Measurements from ENCODE around the gene MYL12B. TPM values are rescaled to one million over a fixed set of nuclear protein-coding genes. Genes with fewer than 3 reads are reported as not detected.
A peak's percentile ranks its signal among the peaks of the same experiment; 100 is the strongest.

MYL12B gene
- total RNA-seq (100 to 1,000 TPM; 171 to 199 (median 174) TPM), polyA plus RNA-seq (343 TPM)
- long read RNA-seq, donor 1, transcript MYL12B-201 (4 exons, 1,210 nt), result major isoform, 105 of 107 reads
- long read RNA-seq, donor 1, partial matches to known transcripts, result 1 of 107 reads
- long read RNA-seq, donor 1, other reads (novel, unspliced or antisense), result 0 of 107 reads
- long read RNA-seq, donor 2, transcript MYL12B-201 (4 exons, 1,210 nt), result major isoform, 70 of 71 reads
- long read RNA-seq, donor 2, partial matches to known transcripts, result 1 of 71 reads
- long read RNA-seq, donor 2, other reads (novel, unspliced or antisense), result 0 of 71 reads
- long read RNA-seq, donor 3, transcript MYL12B-201 (4 exons, 1,210 nt), result major isoform, 153 of 162 reads
- long read RNA-seq, donor 3, partial matches to known transcripts, result 4 of 162 reads
- long read RNA-seq, donor 3, other reads (novel, unspliced or antisense), result 3 of 162 reads
- long read RNA-seq, donor 4, transcript MYL12B-201 (4 exons, 1,210 nt), result major isoform, 63 of 66 reads
- long read RNA-seq, donor 4, partial matches to known transcripts, result 2 of 66 reads
- long read RNA-seq, donor 4, other reads (novel, unspliced or antisense), result 1 of 66 reads

- H3K4me3 ChIP-seq (ENCODE audit: low read length), result peak within 1 kb of the TSS; percentile 69
- peak; percentile 94 to 95 for ATAC-seq
- no peaks in the 10 kb centered on the region for H3K27me3 ChIP-seq (ENCODE audit: control insufficient read depth, insufficient read depth)
- peak within 1 kb of the TSS; percentile 92 for H3K27ac ChIP-seq (ENCODE audit: low read length)
- no peaks in the 10 kb centered on the region for H3K9me3 ChIP-seq (ENCODE audit: control insufficient read depth, low read length)
- intact Hi-C loops (cut with DNase I), result no loop called here
- peak; percentile 84 to 94 (median 93) for DNase-seq
- WGBS, result under 1% methylated on average over 84 of the region's 84 CpGs
- peaks cover 13% of the 10 kb centered on the region for H3K4me1 ChIP-seq (ENCODE audit: control insufficient read depth, insufficient read depth, low read length)
Measured at GRCh38 chr18:3261373-3262233, at the start of gene MYL12B. Gene MYL12B, plus strand, starts transcription at chr18:3262133. Its CDS starts 10,766 bp downstream, at chr18:3272899.

DNA sequence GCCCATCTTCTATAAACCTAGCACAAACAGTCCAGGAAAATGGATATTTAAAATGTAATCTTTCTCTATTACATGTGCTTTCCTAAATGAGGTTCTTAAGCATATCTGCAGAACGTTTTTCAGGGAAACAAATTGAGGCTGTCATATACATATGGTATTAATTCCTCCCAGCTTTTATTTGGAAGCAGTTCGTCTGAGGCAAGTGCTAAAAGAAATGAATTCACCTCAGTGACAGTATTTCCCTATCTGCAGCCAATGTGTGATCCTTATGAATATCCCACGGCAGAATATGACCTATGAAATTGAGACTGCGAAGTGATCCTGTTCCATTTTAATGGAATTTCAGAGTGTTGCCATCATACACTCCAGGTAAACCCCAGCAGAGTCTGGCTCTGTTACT, 49.3 kb upstream of the MYL12B start:
- 45% methylated on average over 4 of the region's 4 CpGs for WGBS
- peaks cover 2% of the 10 kb centered on the region for H3K4me1 ChIP-seq (ENCODE audit: control insufficient read depth, insufficient read depth, low read length)
- ATAC-seq (no peak), DNase-seq (no peak)
- no peaks in the 10 kb centered on the region for H3K9me3 ChIP-seq (ENCODE audit: control insufficient read depth, low read length)
- intact Hi-C loops (cut with DNase I), result no loop called here
- no peaks in the 10 kb centered on the region for H3K27me3 ChIP-seq (ENCODE audit: control insufficient read depth, insufficient read depth)
- peak overlapping the region; percentile 3 for H3K4me3 ChIP-seq (ENCODE audit: low read length)
- H3K27ac ChIP-seq (ENCODE audit: low read length), result peak overlapping the region; percentile 20

- H3K4me1 ChIP-seq (ENCODE audit: control insufficient read depth, insufficient read depth, low read length), result peaks cover 3% of the 10 kb centered on the region
- H3K27ac ChIP-seq (ENCODE audit: low read length), result no peak overlapping the region
- DNase-seq (no peak), ATAC-seq (no peak)
- H3K27me3 ChIP-seq (ENCODE audit: control insufficient read depth, insufficient read depth), result no peaks in the 10 kb centered on the region
- WGBS, result 32% methylated on average over 6 of the region's 6 CpGs
- no peaks in the 10 kb centered on the region for H3K9me3 ChIP-seq (ENCODE audit: control insufficient read depth, low read length)
- peak overlapping the region; percentile 9 for H3K4me3 ChIP-seq (ENCODE audit: low read length)
- intact Hi-C loops (cut with DNase I), result no loop called here
Measured at GRCh38 chr18:3213300-3214059, 48.5 kb upstream of the MYL12B start.

DNA sequence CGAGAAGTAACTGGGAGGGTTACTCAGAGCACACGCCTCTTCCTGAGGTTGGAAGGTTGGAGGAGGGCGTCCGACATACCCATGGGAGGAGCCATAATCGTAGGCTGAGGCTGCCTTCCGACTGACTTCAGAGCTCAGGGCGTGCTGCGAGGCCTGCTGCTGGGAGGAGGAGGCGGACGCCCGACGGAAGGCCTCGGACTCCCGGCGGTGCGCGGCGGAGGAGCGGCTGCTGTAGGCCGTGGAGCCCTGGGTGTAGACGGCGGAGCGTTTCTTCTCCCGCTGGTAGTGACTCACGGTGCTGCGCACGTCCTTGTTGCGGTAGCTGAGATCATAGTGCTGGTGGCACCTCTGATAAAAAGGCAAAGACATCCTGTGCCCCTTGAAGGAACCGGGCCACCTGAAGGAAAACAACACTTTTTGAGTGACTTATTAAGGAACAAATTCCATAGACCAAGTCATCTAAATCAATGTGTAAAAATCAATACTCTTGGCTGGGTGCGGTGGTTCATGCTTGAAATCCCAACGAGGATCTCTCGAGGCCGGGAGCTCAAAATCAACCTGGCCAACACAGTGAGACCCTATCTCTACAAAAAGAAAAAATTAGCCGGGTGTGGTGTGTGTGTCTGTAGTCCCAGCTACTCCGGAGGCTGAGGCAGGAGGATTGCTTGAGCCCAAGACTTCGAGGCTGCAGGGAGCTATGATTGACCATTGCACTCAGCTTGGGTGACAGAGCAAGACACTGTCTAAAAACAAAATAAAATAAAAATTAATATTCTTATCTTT, 46.9 kb upstream of the MYL12B start:
- Histone ChIP-seq H3K27ac (ENCODE audit: low read length) (no peak overlapping the region), H3K4me3 (ENCODE audit: low read length) (no peak overlapping the region), H3K9me3 (ENCODE audit: control insufficient read depth, low read length) (no peaks in the 10 kb centered on the region), H3K4me1 (ENCODE audit: control insufficient read depth, insufficient read depth, low read length) (peaks cover 3% of the 10 kb centered on the region), H3K27me3 (ENCODE audit: control insufficient read depth, insufficient read depth) (no peaks in the 10 kb centered on the region)
- DNase-seq (no peak), ATAC-seq (no peak)
- intact Hi-C loops (cut with DNase I), result no loop called here
- 92% methylated on average over 36 of the region's 36 CpGs for WGBS

GRCh38 chr18:3216987-3217386, 44.9 kb upstream of the MYL12B start:
- 71% methylated on average over 5 of the region's 5 CpGs for WGBS
- no peaks in the 10 kb centered on the region for H3K9me3 ChIP-seq (ENCODE audit: control insufficient read depth, low read length)
- ATAC-seq (no peak), DNase-seq (no peak)
- H3K4me3 ChIP-seq (ENCODE audit: low read length), result peak overlapping the region; percentile 74
- peaks cover 1% of the 10 kb centered on the region for H3K4me1 ChIP-seq (ENCODE audit: control insufficient read depth, insufficient read depth, low read length)
- no peaks in the 10 kb centered on the region for H3K27me3 ChIP-seq (ENCODE audit: control insufficient read depth, insufficient read depth)
- intact Hi-C loops (cut with DNase I), result no loop called here
- H3K27ac ChIP-seq (ENCODE audit: low read length), result peak overlapping the region; percentile 62

DNA sequence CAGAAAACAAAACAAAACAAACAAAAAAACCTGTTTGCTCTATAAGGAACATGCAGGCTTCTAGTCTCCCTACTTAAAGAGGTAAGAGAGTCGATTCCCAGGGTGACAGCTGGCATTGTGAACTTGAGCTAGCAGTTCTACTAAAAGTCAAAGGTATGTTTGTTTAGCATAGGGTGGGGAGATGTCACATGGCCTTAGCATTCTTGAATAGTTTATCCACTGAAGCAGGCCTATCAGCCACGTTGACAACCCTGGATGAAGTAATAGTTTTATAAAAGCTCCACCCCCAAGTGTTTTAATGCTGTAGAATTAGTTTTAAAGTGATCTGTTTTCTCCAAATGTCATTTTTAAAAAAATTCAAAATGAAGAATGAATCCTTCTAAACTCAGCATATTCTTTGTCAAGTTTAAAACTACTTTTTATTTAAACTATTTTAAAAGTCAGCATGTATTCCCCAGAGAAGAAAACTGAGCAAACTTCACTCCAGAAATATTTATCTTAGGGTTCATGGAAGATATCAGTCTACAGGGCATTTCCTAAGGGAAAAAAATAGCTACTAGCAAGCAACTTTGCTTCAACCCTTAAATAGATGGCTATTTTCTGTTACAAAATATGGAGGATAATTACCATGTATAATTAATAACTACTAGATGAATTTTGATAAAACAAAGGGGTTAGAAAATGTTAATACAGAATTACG, 43.8 kb upstream of the MYL12B start:
- peak overlapping the region; percentile 91 for H3K27ac ChIP-seq (ENCODE audit: low read length)
- H3K27me3 ChIP-seq (ENCODE audit: control insufficient read depth, insufficient read depth), result no peaks in the 10 kb centered on the region
- DNase-seq (no peak), ATAC-seq (peak; percentile 53 to 65)
- intact Hi-C loops (cut with DNase I), result no loop called here
- peaks cover 1% of the 10 kb centered on the region for H3K4me1 ChIP-seq (ENCODE audit: control insufficient read depth, insufficient read depth, low read length)
- 23% methylated on average over 3 of the region's 3 CpGs for WGBS
- no peaks in the 10 kb centered on the region for H3K9me3 ChIP-seq (ENCODE audit: control insufficient read depth, low read length)
- peak overlapping the region; percentile 74 for H3K4me3 ChIP-seq (ENCODE audit: low read length)

GRCh38 chr18:3218819-3219218, 43.1 kb upstream of the MYL12B start:
- no peak for DNase-seq
- Histone ChIP-seq H3K9me3 (ENCODE audit: control insufficient read depth, low read length) (no peaks in the 10 kb centered on the region), H3K4me3 (ENCODE audit: low read length) (peak overlapping the region; percentile 86), H3K4me1 (ENCODE audit: control insufficient read depth, insufficient read depth, low read length) (peaks cover 1% of the 10 kb centered on the region), H3K27ac (ENCODE audit: low read length) (peak overlapping the region; percentile 96), H3K27me3 (ENCODE audit: control insufficient read depth, insufficient read depth) (no peaks in the 10 kb centered on the region)
- intact Hi-C loops (cut with DNase I), result no loop called here
- no peak for ATAC-seq
- WGBS, result 34% methylated on average over 2 of the region's 2 CpGs

GRCh38 chr18:3219241-3219630, 42.7 kb upstream of the MYL12B start:
- Histone ChIP-seq H3K27ac (ENCODE audit: low read length) (peak overlapping the region; percentile 96), H3K4me1 (ENCODE audit: control insufficient read depth, insufficient read depth, low read length) (peaks cover 1% of the 10 kb centered on the region), H3K9me3 (ENCODE audit: control insufficient read depth, low read length) (no peaks in the 10 kb centered on the region), H3K4me3 (ENCODE audit: low read length) (peak overlapping the region; percentile 86), H3K27me3 (ENCODE audit: control insufficient read depth, insufficient read depth) (no peaks in the 10 kb centered on the region)
- DNase-seq, result no peak
- 40% methylated on average over 8 of the region's 8 CpGs for WGBS
- intact Hi-C loops (cut with DNase I), result no loop called here
- ATAC-seq, result no peak

- WGBS, result 42% methylated on average over 9 of the region's 9 CpGs
- no peaks in the 10 kb centered on the region for H3K27me3 ChIP-seq (ENCODE audit: control insufficient read depth, insufficient read depth)
- intact Hi-C loops (cut with DNase I), result no loop called here
- ATAC-seq, result peak; percentile 68 to 76
- peaks cover 1% of the 10 kb centered on the region for H3K4me1 ChIP-seq (ENCODE audit: control insufficient read depth, insufficient read depth, low read length)
- H3K9me3 ChIP-seq (ENCODE audit: control insufficient read depth, low read length), result no peaks in the 10 kb centered on the region
- H3K4me3 ChIP-seq (ENCODE audit: low read length), result peak within 1 kb of the TSS; percentile 86
- no peak for DNase-seq
- peak within 1 kb of the TSS; percentile 96 for H3K27ac ChIP-seq (ENCODE audit: low read length)
Measured at GRCh38 chr18:3219631-3220335, 42.1 kb upstream of the MYL12B start, which contains the start of gene MYOM1. Gene MYOM1, minus strand, starts transcription at chr18:3219968. Its CDS starts 4,745 bp downstream, at chr18:3215223.

Data from right cardiac atrium (tissue), 5 donors.